Panc1 (cell line): ENCODE measurements around the gene CSRP3. TPM values are rescaled to one million over a fixed set of nuclear protein-coding genes. Genes with fewer than 3 reads are reported as not detected.

Experiments used
- ATAC-seq: fragments of 200-7000 bp; cut with Tn5 transposase; 2 replicates; pipeline ENCODE4 v1.9.1; 2020; ENCODE audit warnings: mild to moderate bottlenecking, moderate library complexity
- BruUV-seq: library from RNA; stranded (reverse); fragments of 400-500 nt; replicated peaks from 2 replicates; lab custom pipeline; 2021; lab: Mats Ljungman, UMichigan
- CTCF ChIA-PET: fragments of 300-600 bp; sonication (Branson Sonifier 250); formaldehyde crosslinking; loops from one replicate; lab custom pipeline; 2022; ENCODE audit warnings: antibody characterized with exemption; lab: Charles Lee
- POLR2A ChIA-PET: fragments of 300-600 bp; sonication (Branson Sonifier 250); formaldehyde crosslinking; loops from one replicate; lab custom pipeline; 2022; ENCODE audit warnings: antibody characterized with exemption; lab: Charles Lee
- DNase-seq: peaks from one replicate; pipeline ENCODE4 v3.0.0-alpha.2; 2010; ENCODE audit warnings: low read depth, low spot score
- H3K27ac ChIP-seq: 2 replicates; pipeline ENCODE4 v1.5.1; 2011; ENCODE audit warnings: mild to moderate bottlenecking, low read length, inconsistent platforms
- H3K27me3 ChIP-seq: fragments of 200-500 bp; sonication (Bioruptor generic); 2 replicates; pipeline ENCODE4 v1.6.0; 2014; ENCODE audit warnings: low read length, inconsistent platforms; ENCODE audit not compliant: control insufficient read depth, insufficient read depth
- H3K36me3 ChIP-seq: fragments of 200-500 bp; sonication (Bioruptor generic); 2 replicates; pipeline ENCODE4 v1.5.1; 2014; ENCODE audit warnings: inconsistent platforms, mild to moderate bottlenecking, low read length, moderate library complexity; ENCODE audit not compliant: control insufficient read depth, insufficient read depth
- H3K4me1 ChIP-seq: 2 replicates; pipeline ENCODE4 v1.5.1; 2011; ENCODE audit warnings: inconsistent platforms, mild to moderate bottlenecking, low read length, moderate library complexity; ENCODE audit not compliant: control insufficient read depth, insufficient read depth
- H3K4me3 ChIP-seq, 2 experiments: 2 replicates each; pipeline ENCODE4 v1.5.1; 2011 to 2012; ENCODE audit warnings: low read depth in 2 of 2, low read length in 2 of 2, mild to moderate bottlenecking in 2 of 2, inconsistent platforms in 1 of 2, moderate library complexity in 1 of 2
- H3K9me3 ChIP-seq: fragments of 200-500 bp; sonication (Bioruptor generic); 2 replicates; pipeline ENCODE4 v1.5.1; 2014; ENCODE audit warnings: low read depth, mild to moderate bottlenecking, inconsistent platforms, low read length, moderate library complexity; ENCODE audit not compliant: control insufficient read depth, insufficient read depth
- POLR2AphosphoS5 ChIP-seq: IDR thresholded peaks from 2 replicates; pipeline ENCODE4 v1.6.1; 2012; ENCODE audit warnings: mild to moderate bottlenecking, low read depth, low read length, moderate library complexity
- REST ChIP-seq, 2 experiments: IDR thresholded peaks; 2 replicates each; pipeline ENCODE4 v1.6.1; 2011 to 2012; ENCODE audit warnings: low read depth in 2 of 2, control low read depth in 1 of 2, low read length in 1 of 2, mild to moderate bottlenecking in 1 of 2, moderate library complexity in 1 of 2; ENCODE audit not compliant: insufficient read depth in 1 of 2
- SIN3A ChIP-seq: IDR thresholded peaks from 2 replicates; pipeline ENCODE4 v1.6.1; 2012; ENCODE audit warnings: low read depth, mild to moderate bottlenecking, low read length, moderate library complexity, borderline replicate concordance; ENCODE audit not compliant: insufficient read depth
- TCF7L2 ChIP-seq: IDR thresholded peaks from 2 replicates; pipeline ENCODE4 v1.6.1; 2011; ENCODE audit warnings: mild to moderate bottlenecking, low read depth, low read length, inconsistent platforms
- in situ Hi-C: cut with HindIII; loops from 2 replicates; pipeline ENCODE4 v1.10.0; 2016; ENCODE audit warnings: low sequenced_read_pairs, low pct_unique_long_range_greater_than_20kb
- intact Hi-C: fragments of 100-400 bp; cut with micrococcal nuclease; formaldehyde crosslinking; loops from one replicate; pipeline ENCODE4 v1.10.0; 2022; ENCODE audit not compliant: unreplicated experiment
- total RNA-seq: library from RNA; stranded (reverse); gene quantifications from one replicate; pipeline ENCODE4 v1.2.1, GENCODE V29; 2021; ENCODE audit not compliant: unreplicated experiment
- TF ChIP-seq, protein P1 (sequence below): fragments of 450-650 bp; IDR thresholded peaks from 2 replicates; pipeline ENCODE4 v1.5.1; 2017; ENCODE audit warnings: mild to moderate bottlenecking

Gene CSRP3
- total RNA-seq, 1 experiment from 2014 or later, result not detected

GRCh38 chr11:19187833-19188258, 13.9 kb downstream of the CSRP3 start:
- no peak for DNase-seq
- intact Hi-C loops, result no loop called here

DNA sequence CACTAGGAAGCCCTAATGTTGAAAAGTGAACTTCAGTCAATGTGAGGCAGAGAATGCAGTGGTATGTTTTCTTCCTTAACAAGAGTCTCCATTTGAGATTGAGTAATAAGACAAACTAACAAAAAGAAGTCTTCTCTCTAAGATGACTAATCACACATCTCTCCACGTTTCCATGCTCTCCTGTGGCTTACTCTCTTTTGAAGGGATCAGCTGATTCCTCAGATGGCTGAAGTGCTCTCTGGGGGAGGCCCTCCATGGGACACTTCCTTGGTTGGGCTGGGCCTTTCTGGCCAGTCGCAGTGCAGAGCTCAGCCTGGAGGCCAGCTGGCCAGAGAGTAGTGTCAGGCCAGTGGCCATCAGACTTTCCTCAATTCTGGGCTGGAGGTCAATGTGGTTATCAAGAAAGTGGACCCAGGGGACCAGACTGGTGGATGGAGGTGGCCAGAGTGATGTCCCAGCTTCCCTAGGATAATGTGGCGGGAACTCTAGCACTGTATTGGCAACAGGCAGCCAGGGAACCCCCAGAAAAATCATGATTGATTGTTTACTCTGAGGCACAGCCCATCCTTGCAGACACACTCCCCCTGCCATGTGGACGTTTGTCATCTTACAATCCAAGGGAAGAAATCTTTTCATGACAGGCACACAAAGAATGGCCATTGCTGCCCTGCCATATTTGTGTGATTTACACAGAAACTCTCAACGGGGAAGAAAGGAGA, 14.5 kb downstream of the CSRP3 start:
- POLR2A ChIA-PET, result no interaction called here
- Histone ChIP-seq H3K4me1 (no peaks in the 10 kb centered on the region), H3K4me3 (no peak overlapping the region), H3K9me3 (no peaks in the 10 kb centered on the region), H3K27me3 (no peaks in the 10 kb centered on the region), H3K36me3 (no peaks in the 10 kb centered on the region), H3K27ac (no peak overlapping the region)
- CTCF ChIA-PET, result no interaction called here
- BruUV-seq, result no TSS peak
- TF ChIP-seq SIN3A, result no peak
- in situ Hi-C loops (no loop called here), intact Hi-C loops (no loop called here)
- DNase-seq (no peak), ATAC-seq (no peak)

More at GRCh38 chr11:19187833-19188258, 13.9 kb downstream of the CSRP3 start:
- Histone ChIP-seq H3K4me1 (no peaks in the 10 kb centered on the region), H3K27ac (no peak overlapping the region), H3K27me3 (no peaks in the 10 kb centered on the region), H3K9me3 (no peaks in the 10 kb centered on the region), H3K4me3 (no peak overlapping the region), H3K36me3 (no peaks in the 10 kb centered on the region)
- ATAC-seq, result no peak
- ChIA-PET CTCF (no interaction called here), POLR2A (no interaction called here)
- in situ Hi-C loops, result no loop called here
- no TSS peak for BruUV-seq
- TF ChIP-seq POLR2AphosphoS5 (no peak), TCF7L2 (no peak), REST (IDR thresholded peaks at IDR 0.05; ENCODE audit: insufficient read depth in 1 of 2, low read depth in 2 of 2, low read length in 1 of 2) (no peak), SIN3A (no peak)
- TF ChIP-seq, protein P1, sequence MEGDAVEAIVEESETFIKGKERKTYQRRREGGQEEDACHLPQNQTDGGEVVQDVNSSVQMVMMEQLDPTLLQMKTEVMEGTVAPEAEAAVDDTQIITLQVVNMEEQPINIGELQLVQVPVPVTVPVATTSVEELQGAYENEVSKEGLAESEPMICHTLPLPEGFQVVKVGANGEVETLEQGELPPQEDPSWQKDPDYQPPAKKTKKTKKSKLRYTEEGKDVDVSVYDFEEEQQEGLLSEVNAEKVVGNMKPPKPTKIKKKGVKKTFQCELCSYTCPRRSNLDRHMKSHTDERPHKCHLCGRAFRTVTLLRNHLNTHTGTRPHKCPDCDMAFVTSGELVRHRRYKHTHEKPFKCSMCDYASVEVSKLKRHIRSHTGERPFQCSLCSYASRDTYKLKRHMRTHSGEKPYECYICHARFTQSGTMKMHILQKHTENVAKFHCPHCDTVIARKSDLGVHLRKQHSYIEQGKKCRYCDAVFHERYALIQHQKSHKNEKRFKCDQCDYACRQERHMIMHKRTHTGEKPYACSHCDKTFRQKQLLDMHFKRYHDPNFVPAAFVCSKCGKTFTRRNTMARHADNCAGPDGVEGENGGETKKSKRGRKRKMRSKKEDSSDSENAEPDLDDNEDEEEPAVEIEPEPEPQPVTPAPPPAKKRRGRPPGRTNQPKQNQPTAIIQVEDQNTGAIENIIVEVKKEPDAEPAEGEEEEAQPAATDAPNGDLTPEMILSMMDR, result no peak

DNA sequence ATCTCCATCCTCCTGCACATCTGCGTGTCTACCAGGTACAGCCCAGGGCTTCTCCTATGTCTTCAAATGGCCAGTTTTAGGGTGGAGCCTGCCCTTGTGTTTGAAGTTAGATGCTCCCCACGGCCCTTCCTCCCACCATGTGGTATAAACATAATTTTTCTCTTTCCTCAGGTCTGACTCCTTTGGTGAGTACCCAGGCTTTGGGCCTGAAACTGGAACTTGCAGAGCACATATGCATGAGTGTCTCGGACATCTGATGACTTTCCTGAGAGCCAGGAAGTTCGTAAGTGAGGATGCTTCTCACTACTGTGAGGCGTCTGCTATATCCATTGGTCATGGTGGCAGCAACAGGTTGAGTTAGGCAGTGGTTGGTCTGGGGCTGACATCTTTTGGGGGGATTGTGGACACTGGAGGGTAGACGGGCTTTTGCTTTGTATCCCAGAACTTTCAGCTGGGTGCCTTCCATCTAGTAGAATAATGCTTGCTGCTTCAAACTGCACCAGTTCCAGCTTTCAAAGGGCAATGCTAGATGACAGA, 16.2 kb downstream of the CSRP3 start:
- ATAC-seq, result no peak
- H3K27ac ChIP-seq, result no peak overlapping the region
- in situ Hi-C loops, result no loop called here
- H3K9me3 ChIP-seq, result no peaks in the 10 kb centered on the region
- H3K4me3 ChIP-seq, result no peak overlapping the region
- DNase-seq, result no peak
- H3K27me3 ChIP-seq, result no peaks in the 10 kb centered on the region
- ChIA-PET POLR2A (no interaction called here), CTCF (no interaction called here)
- H3K36me3 ChIP-seq, result no peaks in the 10 kb centered on the region
- intact Hi-C loops, result no loop called here
- H3K4me1 ChIP-seq, result no peaks in the 10 kb centered on the region
- BruUV-seq, result no TSS peak
- TF ChIP-seq, protein P1, result no peak
- no peak for TF ChIP-seq SIN3A
- no peak for TF ChIP-seq REST (IDR thresholded peaks at IDR 0.05; ENCODE audit: insufficient read depth in 1 of 2, low read depth in 2 of 2, low read length in 1 of 2)
- TF ChIP-seq TCF7L2, result no peak
- TF ChIP-seq POLR2AphosphoS5, result no peak
